Endothelial cell of umbilical vein (primary cell): ENCODE data around the gene SNCG. TPM values are rescaled to one million over a fixed set of nuclear protein-coding genes. Genes with fewer than 3 reads are reported as not detected.

Experiments
- BruUV-seq: library from RNA; stranded (reverse); fragments of 400-500 nt; replicated peaks from 2 replicates; lab custom pipeline; 2021; lab: Mats Ljungman, UMichigan
- CTCF ChIA-PET: fragments of 300-600, 350-600 bp; sonication (Branson Sonifier 250); formaldehyde crosslinking; loops from one replicate; lab custom pipeline; 2021; ENCODE audit warnings: antibody characterized with exemption, inconsistent platforms; lab: Charles Lee
- POLR2A ChIA-PET: fragments of 300-600, 350-600 bp; sonication (Branson Sonifier 250); formaldehyde crosslinking; loops from one replicate; lab custom pipeline; 2021; ENCODE audit warnings: antibody characterized with exemption, inconsistent platforms; lab: Charles Lee
- DNase-seq: peaks from one replicate; pipeline ENCODE4 v3.0.0-alpha.2; 2011; ENCODE audit warnings: low read depth, low spot score
- FAIRE-seq: peaks from 2 replicates; lab custom pipeline; 2011; peaks lifted over from hg19 to GRCh38; lab: Jason Lieb, UNC
- H2AFZ ChIP-seq: 2 replicates; pipeline ENCODE4 v1.6.0; 2012; ENCODE audit warnings: low read depth, low read length, control low read depth, inconsistent platforms
- H3K27ac ChIP-seq: 2 replicates; pipeline ENCODE4 v1.5.1; 2011; ENCODE audit warnings: low read depth, mild to moderate bottlenecking, control low read depth, low read length, moderate library complexity; ENCODE audit not compliant: insufficient read depth
- H3K27me3 ChIP-seq, 2 experiments: 2 replicates each; pipeline versions ENCODE4 v1.6.0 to v1.6.1; 2011; ENCODE audit warnings: low read length in 2 of 2, mixed read lengths in 1 of 2; ENCODE audit not compliant: control insufficient read depth in 2 of 2, insufficient read depth in 2 of 2
- H3K36me3 ChIP-seq, 2 experiments: 2 replicates in 1 of 2; 3 replicates in 1 of 2; pipeline ENCODE4 v1.5.1; 2011; ENCODE audit warnings: low read length in 2 of 2, mild to moderate bottlenecking in 1 of 2, moderate library complexity in 1 of 2; ENCODE audit not compliant: control insufficient read depth in 2 of 2, insufficient read depth in 2 of 2; ENCODE audit errors: extremely low read depth in 1 of 2
- H3K4me1 ChIP-seq: 3 replicates; pipeline ENCODE4 v1.5.1; 2011; ENCODE audit warnings: mild to moderate bottlenecking, low read length; ENCODE audit not compliant: control insufficient read depth, insufficient read depth; ENCODE audit errors: extremely low read depth
- H3K4me2 ChIP-seq: 2 replicates; pipeline ENCODE4 v1.6.1; 2011; ENCODE audit warnings: low read length, control low read depth, mixed read lengths; ENCODE audit not compliant: insufficient read depth
- H3K4me3 ChIP-seq, 3 experiments: fragments of 200-600 bp in 1 of 3; sonication (generic), shearing (Covaris generic) in 1 of 3; replicated peaks in 1 of 3; 2 replicates each; pipeline ENCODE4 v1.5.1; 2011 to 2016; ENCODE audit warnings: control low read depth in 3 of 3, low read length in 3 of 3, mild to moderate bottlenecking in 2 of 3, inconsistent platforms in 1 of 3, low read depth in 1 of 3, moderate library complexity in 1 of 3; ENCODE audit not compliant: insufficient read depth in 1 of 3
- H3K79me2 ChIP-seq: 2 replicates; pipeline ENCODE4 v1.6.0; 2012; ENCODE audit warnings: low read length, inconsistent platforms; ENCODE audit not compliant: control insufficient read depth, insufficient read depth
- H3K9ac ChIP-seq: replicated peaks from 2 replicates; pipeline ENCODE3; 2011; ENCODE audit warnings: low read length, control low read depth; ENCODE audit not compliant: insufficient read depth; ENCODE audit errors: extremely low read depth
- H3K9me1 ChIP-seq: replicated peaks from 3 replicates; pipeline ENCODE4 v1.6.0; 2011; ENCODE audit warnings: mild to moderate bottlenecking, low read length; ENCODE audit not compliant: control insufficient read depth, insufficient read depth; ENCODE audit errors: extremely low read depth
- H3K9me3 ChIP-seq: replicated peaks from 2 replicates; pipeline ENCODE4 v1.5.1; 2012; ENCODE audit warnings: low read length, inconsistent platforms; ENCODE audit not compliant: control insufficient read depth, insufficient read depth
- H4K20me1 ChIP-seq: replicated peaks from 2 replicates; pipeline ENCODE3; 2011; ENCODE audit warnings: mild to moderate bottlenecking, low read length; ENCODE audit not compliant: control insufficient read depth, insufficient read depth; ENCODE audit errors: extremely low read depth
- EZH2 ChIP-seq: IDR thresholded peaks from 2 replicates; pipeline ENCODE4 v1.6.1; 2012; ENCODE audit warnings: borderline replicate concordance, low read depth, mild to moderate bottlenecking, moderate library complexity, low read length, inconsistent platforms; ENCODE audit not compliant: severe bottlenecking
- FOS ChIP-seq: IDR thresholded peaks from 2 replicates; pipeline ENCODE4 v1.6.1; 2011; ENCODE audit warnings: mild to moderate bottlenecking, low read length, moderate library complexity, borderline replicate concordance; ENCODE audit not compliant: insufficient read depth
- GATA2 ChIP-seq: IDR thresholded peaks from 2 replicates; pipeline ENCODE4 v1.7.0; 2011; ENCODE audit warnings: low read depth, mild to moderate bottlenecking, moderate library complexity, mixed read lengths, low read length; ENCODE audit not compliant: insufficient read length, insufficient read depth
- JUN ChIP-seq: IDR thresholded peaks from 2 replicates; pipeline ENCODE4 v1.6.1; 2011; ENCODE audit warnings: borderline replicate concordance, low read depth; ENCODE audit not compliant: insufficient read length, insufficient read depth
- MYC ChIP-seq: IDR thresholded peaks from one replicate; pipeline ENCODE4 v1.6.1; 2011; ENCODE audit warnings: mild to moderate bottlenecking, low read depth, low read length
- POLR2A ChIP-seq: IDR thresholded peaks from 2 replicates; pipeline ENCODE4 v1.6.1; 2012; ENCODE audit warnings: low read depth, mild to moderate bottlenecking, control low read depth, low read length
- POLR2AphosphoS5 ChIP-seq: IDR thresholded peaks from 2 replicates; pipeline ENCODE4 v1.6.1; 2012; ENCODE audit warnings: low read depth, mild to moderate bottlenecking, control low read depth, low read length, moderate library complexity; ENCODE audit not compliant: insufficient read depth
- dilution Hi-C: fragments of 300-500 bp; cut with MboI; formaldehyde crosslinking; loops from one replicate; pipeline ENCODE4 v1.15.0; 2019; ENCODE audit warnings: low sequenced_read_pairs; ENCODE audit not compliant: extremely low pct_ligation_motif_present
- intact Hi-C: fragments of 100-400 bp; cut with micrococcal nuclease; formaldehyde crosslinking; loops from one replicate; pipeline ENCODE4 v1.10.0; 2022
- polyA plus RNA-seq, 4 experiments: library from polyadenylated mRNA; depleted of rRNA in 3 of 4; stranded (reverse) in 3 of 4; unstranded in 1 of 4; fragments of >200 nt; gene quantifications; 2 replicates each; pipeline versions ENCODE4 v1.2.1 to v1.2.3, GENCODE V29; 2011 to 2012; ENCODE audit warnings: missing spikeins in 1 of 4
- total RNA-seq: library from RNA; stranded (reverse); gene quantifications from 2 replicates; pipeline ENCODE4 v1.2.3, GENCODE V29; 2021
- TF ChIP-seq, protein P1 (sequence below), 2 donors: IDR thresholded peaks; 1 replicate in 1 of 2; 2 replicates in 1 of 2; pipeline ENCODE4 v1.5.1; 2011; ENCODE audit warnings: low read length in 2 of 2, mild to moderate bottlenecking in 2 of 2, moderate library complexity in 2 of 2, control low read depth in 1 of 2, inconsistent platforms in 1 of 2, low read depth in 1 of 2; ENCODE audit not compliant: insufficient read depth in 1 of 2; ENCODE audit errors: extremely low read depth in 1 of 2
- TF ChIP-seq, protein P2 (sequence below): IDR thresholded peaks from 2 replicates; pipeline ENCODE4 v1.6.1; 2011; ENCODE audit not compliant: insufficient read depth, insufficient read length

Gene SNCG
- total and polyA plus RNA-seq, 2 donors (not counting 3 experiments of a cell fraction or from before 2014, with no cell fraction given), result 31.4 to 60.8 TPM

- POLR2A ChIA-PET, result no interaction called here
- BruUV-seq, result no TSS peak
- CTCF ChIA-PET, result no interaction called here
- FAIRE-seq (no peak), DNase-seq (no peak)
- H3K9me1 ChIP-seq, result no peaks in the 10 kb centered on the region
- H4K20me1 ChIP-seq, result no peaks in the 10 kb centered on the region
- intact Hi-C loops, result no loop called here
- H3K27me3 ChIP-seq, result peaks cover 5% of the 10 kb centered on the region in 2 experiments
- no peaks in the 10 kb centered on the region for H3K36me3 ChIP-seq
- no peak overlapping the region for H3K27ac ChIP-seq
- H3K79me2 ChIP-seq, result no peaks in the 10 kb centered on the region
- H3K4me2 ChIP-seq, result no peak overlapping the region
- H3K9ac ChIP-seq, result no peak overlapping the region
- H3K4me3 ChIP-seq, result no peak overlapping the region
- H2AFZ ChIP-seq, result no peak overlapping the region
- dilution Hi-C loops, result no loop called here
- no peaks in the 10 kb centered on the region for H3K4me1 ChIP-seq
- H3K9me3 ChIP-seq, result no peaks in the 10 kb centered on the region
- no peak for TF ChIP-seq JUN
- TF ChIP-seq, protein P1, sequence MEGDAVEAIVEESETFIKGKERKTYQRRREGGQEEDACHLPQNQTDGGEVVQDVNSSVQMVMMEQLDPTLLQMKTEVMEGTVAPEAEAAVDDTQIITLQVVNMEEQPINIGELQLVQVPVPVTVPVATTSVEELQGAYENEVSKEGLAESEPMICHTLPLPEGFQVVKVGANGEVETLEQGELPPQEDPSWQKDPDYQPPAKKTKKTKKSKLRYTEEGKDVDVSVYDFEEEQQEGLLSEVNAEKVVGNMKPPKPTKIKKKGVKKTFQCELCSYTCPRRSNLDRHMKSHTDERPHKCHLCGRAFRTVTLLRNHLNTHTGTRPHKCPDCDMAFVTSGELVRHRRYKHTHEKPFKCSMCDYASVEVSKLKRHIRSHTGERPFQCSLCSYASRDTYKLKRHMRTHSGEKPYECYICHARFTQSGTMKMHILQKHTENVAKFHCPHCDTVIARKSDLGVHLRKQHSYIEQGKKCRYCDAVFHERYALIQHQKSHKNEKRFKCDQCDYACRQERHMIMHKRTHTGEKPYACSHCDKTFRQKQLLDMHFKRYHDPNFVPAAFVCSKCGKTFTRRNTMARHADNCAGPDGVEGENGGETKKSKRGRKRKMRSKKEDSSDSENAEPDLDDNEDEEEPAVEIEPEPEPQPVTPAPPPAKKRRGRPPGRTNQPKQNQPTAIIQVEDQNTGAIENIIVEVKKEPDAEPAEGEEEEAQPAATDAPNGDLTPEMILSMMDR (IDR thresholded peaks at IDR 0.05; ENCODE audit: extremely low read depth in 1 of 2, insufficient read depth in 1 of 2, low read depth in 1 of 2, low read length in 2 of 2), result no peak
These were observed 34.1 kb downstream of the SNCG start for GRCh38 chr10:86992456-86992855.

DNA sequence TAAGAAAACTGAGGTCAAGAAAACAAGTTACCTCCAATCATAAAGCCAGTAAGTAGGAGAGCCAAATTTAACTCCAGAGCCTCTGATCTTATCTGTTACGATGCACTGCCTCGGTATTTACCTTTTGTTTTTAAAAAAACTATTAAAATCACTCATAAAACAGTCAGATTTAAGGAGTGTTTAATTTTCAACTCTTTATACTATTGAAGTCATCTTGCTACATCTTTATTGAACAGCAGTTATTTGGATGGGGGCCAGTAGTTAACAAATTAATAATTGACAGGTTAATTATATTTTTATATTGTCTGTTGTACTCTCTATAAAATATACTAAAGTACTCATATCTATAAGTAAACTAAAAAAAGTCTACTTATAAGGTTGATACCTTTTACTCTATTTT, 34.5 kb downstream of the SNCG start:
- Histone ChIP-seq H3K36me3 (no peaks in the 10 kb centered on the region), H4K20me1 (no peaks in the 10 kb centered on the region), H3K4me2 (no peak overlapping the region), H3K27ac (no peak overlapping the region), H3K27me3 (peaks cover 5% of the 10 kb centered on the region in 2 experiments), H3K4me1 (no peaks in the 10 kb centered on the region), H3K4me3 (no peak overlapping the region), H3K79me2 (no peaks in the 10 kb centered on the region), H3K9ac (no peak overlapping the region), H2AFZ (no peak overlapping the region), H3K9me3 (no peaks in the 10 kb centered on the region), H3K9me1 (no peaks in the 10 kb centered on the region)
- TF ChIP-seq EZH2, result no peak
- TF ChIP-seq JUN, result no peak
- no peak for TF ChIP-seq FOS
- TF ChIP-seq, protein P2, sequence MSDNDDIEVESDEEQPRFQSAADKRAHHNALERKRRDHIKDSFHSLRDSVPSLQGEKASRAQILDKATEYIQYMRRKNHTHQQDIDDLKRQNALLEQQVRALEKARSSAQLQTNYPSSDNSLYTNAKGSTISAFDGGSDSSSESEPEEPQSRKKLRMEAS, result no peak
- TF ChIP-seq, protein P1 (IDR thresholded peaks at IDR 0.05; ENCODE audit: extremely low read depth in 1 of 2, insufficient read depth in 1 of 2, low read depth in 1 of 2, low read length in 2 of 2), result no peak
- TF ChIP-seq MYC, result no peak
- no peak for TF ChIP-seq POLR2A
- TF ChIP-seq POLR2AphosphoS5, result no peak
- TF ChIP-seq GATA2, result no peak
- intact Hi-C loops, result no loop called here
- BruUV-seq, result no TSS peak
- dilution Hi-C loops, result no loop called here
- FAIRE-seq (no peak), DNase-seq (no peak)
- CTCF ChIA-PET, result no interaction called here
- POLR2A ChIA-PET, result no interaction called here
